Cardiac fibroblast (primary cell): Measurements from ENCODE around the gene RBMS3.
A peak's percentile ranks its signal among the peaks of the same experiment; 100 is the strongest.

Experiments
- DNase-seq, 2 donors: peaks; one replicate each; pipeline versions ENCODE4 v3.0.0 to v3.0.0-alpha.2; 2010; ENCODE audit warnings: low read depth in 2 of 2
- H3K4me3 ChIP-seq, 2 donors: replicated peaks in 1 of 2; 1 replicate in 1 of 2; 2 replicates in 1 of 2; pipeline ENCODE4 v1.5.1; 2011; ENCODE audit warnings: low read depth in 2 of 2, low read length in 2 of 2, mild to moderate bottlenecking in 2 of 2, moderate library complexity in 1 of 2
- CTCF ChIP-seq: IDR thresholded peaks from one replicate; pipeline ENCODE4 v1.5.1; 2011; ENCODE audit warnings: low read depth, mild to moderate bottlenecking, low read length, inconsistent platforms

The RBMS3 gene

DNA sequence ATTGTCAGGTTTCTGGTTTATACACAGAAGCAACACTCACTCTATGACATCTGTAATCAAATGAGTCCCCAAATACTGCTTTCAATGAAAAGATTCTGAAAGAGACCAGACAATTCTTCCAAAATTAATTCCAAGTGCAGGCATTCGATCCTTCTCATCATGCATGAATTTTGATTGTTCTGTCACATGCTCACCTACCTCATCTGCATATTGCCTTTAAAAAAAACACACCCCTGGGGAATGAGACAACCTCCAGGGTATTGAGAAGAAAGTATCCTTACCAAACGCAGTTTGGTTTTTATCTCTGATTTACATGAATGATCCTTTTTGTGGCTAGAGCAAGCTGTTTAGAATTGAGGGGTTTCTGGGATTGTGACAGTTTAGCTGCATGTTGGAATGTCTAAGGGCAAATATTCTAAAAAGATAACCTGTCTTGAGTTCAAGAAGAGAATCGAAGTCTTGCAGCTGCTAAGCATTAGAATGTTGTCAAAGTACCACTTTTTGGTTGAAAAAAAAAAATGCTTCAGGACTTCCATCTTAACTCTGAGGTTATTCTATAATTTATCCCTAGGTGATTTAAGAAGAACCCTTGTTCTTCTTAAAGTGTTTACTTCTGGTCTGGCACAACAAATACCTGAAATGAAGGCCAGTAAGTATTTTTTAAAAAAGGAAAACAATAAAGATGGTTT, 653.1 kb downstream of the RBMS3 start:
- TF ChIP-seq CTCF, result no peak
- no peak overlapping the region for H3K4me3 ChIP-seq
- DNase-seq, result peak in 1 of 2 donors; percentile 37

- TF ChIP-seq CTCF, result no peak
- no peak overlapping the region for H3K4me3 ChIP-seq
- no peak for DNase-seq
Observed at GRCh38 chr3:29934751-29935150, 653.9 kb downstream of the RBMS3 start.

- TF ChIP-seq CTCF, result no peak
- no peak overlapping the region for H3K4me3 ChIP-seq
- no peak for DNase-seq
Observed at GRCh38 chr3:29936054-29936453, 655.2 kb downstream of the RBMS3 start.

DNA sequence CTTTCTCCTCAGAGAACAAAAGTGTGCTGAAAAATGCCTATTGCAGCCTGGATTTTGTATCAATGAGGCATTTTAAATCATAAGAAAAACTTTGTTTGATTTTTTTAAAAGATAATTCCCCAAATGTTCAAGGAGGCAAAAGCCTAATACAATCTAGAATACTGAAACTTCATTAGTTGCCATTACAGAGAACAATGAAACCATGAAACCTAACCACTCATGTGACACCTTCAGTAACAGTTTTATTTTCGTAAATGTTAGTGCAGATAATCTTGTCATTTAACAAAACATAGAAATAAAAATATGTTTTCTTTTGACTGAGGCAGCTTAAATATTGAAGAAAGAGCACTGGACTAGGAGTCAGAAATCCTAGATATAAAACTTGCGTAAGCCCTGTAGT, 655.9 kb downstream of the RBMS3 start:
- H3K4me3 ChIP-seq, result no peak overlapping the region
- no peak for TF ChIP-seq CTCF
- no peak for DNase-seq

DNA sequence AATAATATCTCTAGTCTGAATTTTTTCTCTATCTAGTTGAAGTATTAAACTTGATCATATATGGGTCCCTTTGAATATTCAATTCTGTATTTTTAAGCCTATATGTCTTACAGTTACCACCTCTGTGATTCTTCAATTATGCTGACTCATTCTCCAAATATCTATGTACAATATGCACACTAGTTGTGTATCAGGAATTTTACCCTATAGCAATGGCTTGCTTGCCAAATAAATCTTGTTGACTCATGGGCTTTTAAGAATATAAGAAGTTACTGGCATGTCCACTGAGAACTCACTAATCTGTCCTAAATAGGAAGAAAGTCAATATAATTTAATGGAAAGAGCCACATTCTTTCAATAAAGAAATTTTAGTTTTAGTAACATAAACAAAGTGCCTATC, 656.3 kb downstream of the RBMS3 start:
- H3K4me3 ChIP-seq, result no peak overlapping the region
- DNase-seq, result peak; percentile 19 to 53
- no peak for TF ChIP-seq CTCF

DNA sequence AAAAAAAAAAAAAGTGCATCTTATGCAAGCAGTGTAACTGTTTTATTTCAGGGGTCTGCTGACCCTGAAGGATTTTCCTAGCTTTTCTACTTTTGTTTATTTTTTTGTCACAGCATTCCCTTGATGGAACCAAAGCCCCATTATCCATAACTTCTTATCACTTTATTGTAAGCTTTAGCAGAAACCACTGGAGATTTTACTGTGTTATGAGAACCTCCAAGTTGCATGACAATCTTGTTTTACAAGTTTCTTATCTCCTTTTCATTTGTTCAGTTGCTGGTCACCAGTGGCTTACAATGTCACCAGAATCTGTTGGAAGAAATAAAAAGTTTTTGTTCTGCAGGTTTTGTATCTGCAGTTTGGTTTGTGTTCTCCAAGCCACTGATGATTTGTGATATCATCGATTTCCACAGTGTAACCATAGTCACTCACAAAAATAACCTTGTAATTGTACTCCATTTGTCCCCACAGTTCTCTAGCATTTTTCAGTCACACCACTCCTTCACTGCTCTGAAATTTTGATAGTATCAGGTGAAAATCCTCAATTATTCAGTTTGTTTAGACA, 660.0 kb downstream of the RBMS3 start:
- no peak for TF ChIP-seq CTCF
- no peak overlapping the region for H3K4me3 ChIP-seq
- no peak for DNase-seq

GRCh38 chr3:29942297-29942696, 661.4 kb downstream of the RBMS3 start:
- no peak for TF ChIP-seq CTCF
- DNase-seq, result no peak
- no peak overlapping the region for H3K4me3 ChIP-seq
